T follicular helper cell (primary cell): ENCODE data around the gene MACC1.
"Not testable (repeated sequence)": the region's sequence is repeated elsewhere in the genome, so short reads cannot be mapped to it uniquely, and the experiment has no call there.

Experiments used
- DNase-seq: peaks from one replicate; pipeline ENCODE4 v3.0.0-alpha.2; 2020; ENCODE audit warnings: low read depth

Gene MACC1

GRCh38 chr7:20207811-20208210, 9.4 kb downstream of the MACC1 start:
- DNase-seq = not testable (repeated sequence)

- no peak for DNase-seq
Observed at GRCh38 chr7:20206104-20206896, 10.9 kb downstream of the MACC1 start.

- DNase-seq = no peak
Observed at GRCh38 chr7:20203316-20203715, 13.9 kb downstream of the MACC1 start.

- no peak for DNase-seq
Observed at GRCh38 chr7:20201380-20201779, 15.8 kb downstream of the MACC1 start.

GRCh38 chr7:20200971-20201370, 16.2 kb downstream of the MACC1 start:
- DNase-seq = no peak

GRCh38 chr7:20200361-20200760, 16.8 kb downstream of the MACC1 start:
- no peak for DNase-seq

GRCh38 chr7:20199015-20199737, 18.0 kb downstream of the MACC1 start:
- DNase-seq = no peak

- no peak for DNase-seq
Observed at GRCh38 chr7:20198260-20198659, 18.9 kb downstream of the MACC1 start.

- no peak for DNase-seq
Observed at GRCh38 chr7:20197837-20198236, 19.3 kb downstream of the MACC1 start.

- no peak for DNase-seq
Observed at GRCh38 chr7:20197125-20197748, 19.9 kb downstream of the MACC1 start.

GRCh38 chr7:20194343-20194995, 22.7 kb downstream of the MACC1 start:
- no peak for DNase-seq

- DNase-seq = no peak
Observed at GRCh38 chr7:20193873-20194272, 23.3 kb downstream of the MACC1 start.

- no peak for DNase-seq
Observed at GRCh38 chr7:20193242-20193777, 23.9 kb downstream of the MACC1 start.

- DNase-seq = no peak
Observed at GRCh38 chr7:20191391-20191869, 25.8 kb downstream of the MACC1 start.

GRCh38 chr7:20190560-20191390, 26.4 kb downstream of the MACC1 start:
- no peak for DNase-seq

GRCh38 chr7:20189852-20190251, 27.3 kb downstream of the MACC1 start:
- DNase-seq = no peak

GRCh38 chr7:20188567-20188966, 28.6 kb downstream of the MACC1 start:
- DNase-seq = no peak

- DNase-seq = not testable (repeated sequence)
Observed at GRCh38 chr7:20187850-20188249, 29.3 kb downstream of the MACC1 start.

- no peak for DNase-seq
Observed at GRCh38 chr7:20185988-20186387, 31.2 kb downstream of the MACC1 start.

- no peak for DNase-seq
Observed at GRCh38 chr7:20183086-20183485, 34.1 kb downstream of the MACC1 start.
